Bone marrow (tissue), 2 donors: ENCODE results near the gene ZNF593OS.

Experiments used
- DNase-seq, 2 donors: peaks; one replicate each; lab custom pipeline; 2025; lab: John Stamatoyannopoulos, UW

ZNF593OS gene

GRCh38 chr1:26184086-26184485, 12.5 kb upstream of the ZNF593OS start:
- DNase-seq = no peak

GRCh38 chr1:26182383-26182696, 10.7 kb upstream of the ZNF593OS start:
- DNase-seq = no peak

GRCh38 chr1:26181586-26182382, 10.2 kb upstream of the ZNF593OS start:
- no peak for DNase-seq

- DNase-seq = no peak
Measured at GRCh38 chr1:26180010-26180506, 8.4 kb upstream of the ZNF593OS start.

- DNase-seq = no peak
Measured at GRCh38 chr1:26177182-26177684, 5.6 kb upstream of the ZNF593OS start, which contains the start of gene CNKSR1. CNKSR1 (plus strand) TSS chr1:26177491; CDS start chr1:26177548, 57 bp downstream.

- DNase-seq = no peak
Measured at GRCh38 chr1:26175346-26175745, 3.7 kb upstream of the ZNF593OS start.

- no peak for DNase-seq
Measured at GRCh38 chr1:26170472-26170821, 1.2 kb downstream of the ZNF593OS start.

- peak; percentile 65 to 80 for DNase-seq
Measured at GRCh38 chr1:26169669-26170471, 1.8 kb downstream of the ZNF593OS start, which contains the start of gene ZNF593. ZNF593 (plus strand) TSS chr1:26169908; CDS start chr1:26169984, 76 bp downstream.

- no peak for DNase-seq
Measured at GRCh38 chr1:26169198-26169554, 2.5 kb downstream of the ZNF593OS start.

GRCh38 chr1:26168410-26169197, 3.0 kb downstream of the ZNF593OS start, which contains the start of gene C1orf232:
C1orf232 (minus strand) TSS chr1:26168963; CDS start chr1:26168499, 464 bp downstream.
- no peak for DNase-seq

- DNase-seq = no peak
Measured at GRCh38 chr1:26166719-26167281, 4.8 kb downstream of the ZNF593OS start.

GRCh38 chr1:26164861-26165842, 6.5 kb downstream of the ZNF593OS start:
- no peak for DNase-seq

GRCh38 chr1:26164036-26164860, 7.4 kb downstream of the ZNF593OS start:
- peak in 1 of 2 donors; percentile 46 for DNase-seq

GRCh38 chr1:26163684-26164035, 8.0 kb downstream of the ZNF593OS start:
- no peak for DNase-seq

GRCh38 chr1:26162220-26162709, 9.4 kb downstream of the ZNF593OS start:
- no peak for DNase-seq

- DNase-seq = peak in 1 of 2 donors; percentile 56
Measured at GRCh38 chr1:26161415-26162219, 10.0 kb downstream of the ZNF593OS start.

- no peak for DNase-seq
Measured at GRCh38 chr1:26160527-26161414, 10.9 kb downstream of the ZNF593OS start.

GRCh38 chr1:26159743-26160039, 11.9 kb downstream of the ZNF593OS start:
- no peak for DNase-seq
